ENCODE results near the gene CDC42EP3. TPM values are rescaled to one million over a fixed set of nuclear protein-coding genes. Genes with fewer than 3 reads are reported as not detected.

Gene CDC42EP3
- total RNA-seq, 4 donors from 2014 or later = 12.1 to 54.9 (median 29.9) TPM

- DNase-seq (ENCODE audit: low spot score) = no peak
- ATAC-seq (ENCODE audit: low FRiP score) = no peak
- TF ChIP-seq CTCF (IDR thresholded peaks at IDR 0.05) = no peak
Measured at GRCh38 chr2:37657471-37657870, 14.0 kb downstream of the CDC42EP3 start.

- ATAC-seq (ENCODE audit: low FRiP score) (no peak), DNase-seq (ENCODE audit: low spot score) (no peak)
- no peak for TF ChIP-seq CTCF (IDR thresholded peaks at IDR 0.05)
Measured at GRCh38 chr2:37656512-37657423, 14.7 kb downstream of the CDC42EP3 start.

- DNase-seq (ENCODE audit: low spot score) (no peak), ATAC-seq (ENCODE audit: low FRiP score) (no peak)
- no peak for TF ChIP-seq CTCF (IDR thresholded peaks at IDR 0.05)
Measured at GRCh38 chr2:37654932-37655841, 16.3 kb downstream of the CDC42EP3 start.

- DNase-seq (ENCODE audit: low spot score) (no peak), ATAC-seq (ENCODE audit: low FRiP score) (no peak)
- no peak for TF ChIP-seq CTCF (IDR thresholded peaks at IDR 0.05)
Measured at GRCh38 chr2:37654419-37654818, 17.0 kb downstream of the CDC42EP3 start.

GRCh38 chr2:37653805-37654378 lies 17.6 kb downstream of the CDC42EP3 start:
- ATAC-seq (ENCODE audit: low FRiP score) = no peak
- no peak for DNase-seq (ENCODE audit: low spot score)
- no peak for TF ChIP-seq CTCF (IDR thresholded peaks at IDR 0.05)

- DNase-seq (ENCODE audit: low spot score) (no peak), ATAC-seq (ENCODE audit: low FRiP score) (no peak)
- TF ChIP-seq CTCF (IDR thresholded peaks at IDR 0.05) = no peak
Measured at GRCh38 chr2:37653093-37653492, 18.3 kb downstream of the CDC42EP3 start.

All from omental fat pad (tissue), 4 donors.